IPS-20b (cell line): ENCODE data around the gene EPHA2.
"Not testable (repeated sequence)": the region's sequence is repeated elsewhere in the genome, so short reads cannot be mapped to it uniquely, and the experiment has no call there.

Experiments
- H3K27ac ChIP-seq: one replicate; pipeline ENCODE4 v1.5.1; 2013; ENCODE audit warnings: low read length
- H3K27me3 ChIP-seq: 2 replicates; pipeline ENCODE4 v1.6.1; 2013; ENCODE audit warnings: mild to moderate bottlenecking, low read length, inconsistent platforms; ENCODE audit not compliant: insufficient read depth
- H3K36me3 ChIP-seq: 2 replicates; pipeline ENCODE4 v1.6.1; 2013; ENCODE audit warnings: low read depth, mild to moderate bottlenecking, inconsistent platforms, low read length, moderate library complexity; ENCODE audit not compliant: insufficient read depth
- H3K4me1 ChIP-seq: 2 replicates; pipeline ENCODE4 v1.6.1; 2013; ENCODE audit warnings: mild to moderate bottlenecking, control low read depth, inconsistent platforms, low read length, moderate library complexity; ENCODE audit not compliant: insufficient read depth
- H3K4me3 ChIP-seq: 2 replicates; pipeline ENCODE4 v1.5.1; 2013; ENCODE audit warnings: mild to moderate bottlenecking, low read length, inconsistent platforms
- H3K9ac ChIP-seq: 2 replicates; pipeline ENCODE4 v1.6.1; 2013; ENCODE audit warnings: low read depth, mild to moderate bottlenecking, inconsistent platforms, low read length, moderate library complexity
- H3K9me3 ChIP-seq: 2 replicates; pipeline ENCODE4 v1.6.1; 2013; ENCODE audit warnings: mild to moderate bottlenecking, low read depth, low read length, inconsistent platforms; ENCODE audit not compliant: insufficient read depth

Gene EPHA2

DNA sequence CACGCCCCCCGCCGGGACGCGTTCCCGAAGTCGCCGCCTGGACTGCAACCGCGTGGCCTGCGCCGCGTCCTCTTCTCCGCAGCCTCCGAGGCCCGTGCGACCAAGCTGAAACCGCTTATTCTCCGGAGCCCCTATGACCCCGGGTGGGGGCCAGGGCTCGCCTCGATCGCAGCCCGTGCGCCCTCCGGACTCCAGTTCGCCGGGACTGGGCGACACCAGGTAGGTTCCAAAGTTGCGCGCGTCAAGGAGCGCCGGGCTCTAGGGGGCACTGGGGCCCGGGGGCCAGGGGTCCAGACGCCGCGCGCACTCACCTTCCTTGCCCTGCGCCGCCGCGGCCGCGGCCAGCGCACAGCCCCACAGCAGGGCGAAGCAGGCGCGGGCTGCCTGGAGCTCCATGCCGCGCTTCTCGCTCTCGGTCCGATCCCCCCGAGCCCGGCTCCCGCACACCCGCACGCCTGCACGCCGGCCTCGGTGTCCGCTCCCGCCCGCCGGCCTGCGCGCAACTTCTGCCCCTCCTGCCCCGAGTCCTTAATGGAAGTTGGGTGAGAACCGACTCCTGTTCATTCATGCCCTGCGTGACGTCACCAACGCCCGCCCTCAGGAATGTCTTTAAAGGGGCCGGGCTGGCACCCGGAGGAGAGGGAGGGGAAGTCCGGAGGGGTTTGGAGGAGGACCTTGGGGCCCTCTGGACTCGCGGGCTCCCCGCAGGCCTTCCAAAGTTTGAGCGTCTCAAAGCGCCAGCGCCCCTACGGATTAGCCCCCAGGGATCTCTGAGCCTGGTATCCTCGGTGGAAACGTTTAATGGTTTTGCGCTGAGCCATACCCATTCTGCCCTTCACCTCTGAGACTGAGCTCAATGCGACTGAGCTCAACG lies at the start of gene EPHA2:
Gene EPHA2, minus strand, starts transcription at position 533 of the 874 bp plus-strand sequence. Its CDS starts 137 bp downstream, at position 396.
- no peak within 1 kb of the TSS for H3K27ac ChIP-seq
- H3K9ac ChIP-seq: peak within 1 kb of the TSS; percentile 78; the same call in 1 of the 2 replicates
- H3K4me1 ChIP-seq: peaks cover 30% of the 10 kb centered on the region
- H3K27me3 ChIP-seq: peaks cover 38% of the 10 kb centered on the region
- no peaks in the 10 kb centered on the region for H3K9me3 ChIP-seq
- H3K36me3 ChIP-seq: peaks cover 2% of the 10 kb centered on the region; the same call in 1 of the 2 replicates
- peak within 1 kb of the TSS; percentile 83 for H3K4me3 ChIP-seq

DNA sequence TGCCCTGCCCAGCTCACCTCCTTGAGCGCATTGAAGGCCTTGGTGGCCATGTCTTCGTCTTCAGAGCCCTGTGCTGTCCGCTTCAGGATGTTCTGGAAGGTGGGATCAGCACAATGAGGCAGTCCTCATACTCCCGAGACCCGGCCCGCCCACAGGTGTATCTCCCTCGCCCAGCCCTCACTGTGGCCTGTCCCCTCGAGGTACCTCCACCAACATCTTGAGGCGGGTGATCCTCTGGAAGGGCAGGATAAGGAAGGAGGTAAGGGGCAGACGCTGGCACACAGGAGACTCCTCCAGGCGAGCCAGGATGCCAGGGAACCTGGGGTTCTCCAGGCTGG lies 49.4 kb upstream of the EPHA2 start:
- no peak overlapping the region for H3K9ac ChIP-seq
- H3K9me3 ChIP-seq: no peaks in the 10 kb centered on the region
- peaks cover 24% of the 10 kb centered on the region for H3K36me3 ChIP-seq
- H3K27ac ChIP-seq: no peak overlapping the region
- no peaks in the 10 kb centered on the region; the same call in 1 of the 2 replicates for H3K4me1 ChIP-seq
- no peaks in the 10 kb centered on the region; the same call in none of the 2 replicates for H3K27me3 ChIP-seq
- H3K4me3 ChIP-seq: no peak overlapping the region

GRCh38 chr1:16204634-16205333 lies 48.9 kb upstream of the EPHA2 start:
- Histone ChIP-seq H3K27ac (no peak overlapping the region), H3K4me3 (no peak overlapping the region), H3K9ac (no peak overlapping the region), H3K9me3 (no peaks in the 10 kb centered on the region), H3K27me3 (no peaks in the 10 kb centered on the region; the same call in none of the 2 replicates), H3K4me1 (no peaks in the 10 kb centered on the region; the same call in 1 of the 2 replicates), H3K36me3 (peaks cover 24% of the 10 kb centered on the region)

DNA sequence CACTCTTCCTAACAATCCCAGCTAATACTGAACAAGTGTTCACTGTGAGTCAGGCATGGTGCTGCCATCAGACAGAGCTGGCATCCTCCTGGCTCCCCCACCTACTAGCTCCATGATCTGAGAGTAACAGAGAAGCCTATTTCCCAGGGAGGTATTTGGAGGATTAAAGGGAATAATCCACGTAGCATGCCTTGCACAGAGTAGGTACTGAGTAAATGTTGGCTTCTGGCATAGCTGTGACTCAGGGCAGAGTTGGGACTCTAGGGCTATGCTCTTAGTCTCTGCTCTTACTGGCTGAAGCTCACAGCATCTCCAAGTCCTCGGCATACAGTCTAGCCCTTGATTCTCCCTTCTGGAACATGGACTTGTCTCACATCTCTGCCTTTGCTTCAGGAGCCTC lies 48.3 kb upstream of the EPHA2 start:
- Histone ChIP-seq H3K9ac (no peak overlapping the region), H3K27ac (no peak overlapping the region), H3K9me3 (no peaks in the 10 kb centered on the region), H3K4me1 (no peaks in the 10 kb centered on the region; the same call in 1 of the 2 replicates), H3K36me3 (peaks cover 24% of the 10 kb centered on the region), H3K4me3 (no peak overlapping the region), H3K27me3 (no peaks in the 10 kb centered on the region; the same call in none of the 2 replicates)

DNA sequence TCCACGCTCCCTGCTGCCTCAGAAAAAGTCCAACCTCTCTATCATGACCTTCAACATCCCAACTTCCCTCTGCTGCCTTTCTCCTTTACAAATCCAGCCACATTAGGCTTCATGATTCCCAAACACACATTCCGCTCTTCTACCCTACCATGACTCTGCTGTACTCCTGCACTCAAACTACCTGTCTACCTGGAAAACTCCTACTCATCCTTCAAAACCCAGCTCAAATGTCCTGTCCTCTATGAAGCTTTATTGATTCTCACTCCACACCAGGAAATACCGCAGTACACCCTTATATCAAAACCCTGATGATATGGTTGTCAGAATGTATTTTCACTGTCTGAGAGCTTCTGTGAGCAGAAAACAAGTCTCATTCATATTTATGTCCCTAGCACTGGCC lies 47.7 kb upstream of the EPHA2 start:
- H3K9ac ChIP-seq: no peak overlapping the region
- H3K27me3 ChIP-seq: no peaks in the 10 kb centered on the region; the same call in 1 of the 2 replicates
- H3K9me3 ChIP-seq: no peaks in the 10 kb centered on the region
- no peaks in the 10 kb centered on the region; the same call in 1 of the 2 replicates for H3K4me1 ChIP-seq
- no peak overlapping the region for H3K27ac ChIP-seq
- H3K4me3 ChIP-seq: no peak overlapping the region
- H3K36me3 ChIP-seq: peaks cover 24% of the 10 kb centered on the region

DNA sequence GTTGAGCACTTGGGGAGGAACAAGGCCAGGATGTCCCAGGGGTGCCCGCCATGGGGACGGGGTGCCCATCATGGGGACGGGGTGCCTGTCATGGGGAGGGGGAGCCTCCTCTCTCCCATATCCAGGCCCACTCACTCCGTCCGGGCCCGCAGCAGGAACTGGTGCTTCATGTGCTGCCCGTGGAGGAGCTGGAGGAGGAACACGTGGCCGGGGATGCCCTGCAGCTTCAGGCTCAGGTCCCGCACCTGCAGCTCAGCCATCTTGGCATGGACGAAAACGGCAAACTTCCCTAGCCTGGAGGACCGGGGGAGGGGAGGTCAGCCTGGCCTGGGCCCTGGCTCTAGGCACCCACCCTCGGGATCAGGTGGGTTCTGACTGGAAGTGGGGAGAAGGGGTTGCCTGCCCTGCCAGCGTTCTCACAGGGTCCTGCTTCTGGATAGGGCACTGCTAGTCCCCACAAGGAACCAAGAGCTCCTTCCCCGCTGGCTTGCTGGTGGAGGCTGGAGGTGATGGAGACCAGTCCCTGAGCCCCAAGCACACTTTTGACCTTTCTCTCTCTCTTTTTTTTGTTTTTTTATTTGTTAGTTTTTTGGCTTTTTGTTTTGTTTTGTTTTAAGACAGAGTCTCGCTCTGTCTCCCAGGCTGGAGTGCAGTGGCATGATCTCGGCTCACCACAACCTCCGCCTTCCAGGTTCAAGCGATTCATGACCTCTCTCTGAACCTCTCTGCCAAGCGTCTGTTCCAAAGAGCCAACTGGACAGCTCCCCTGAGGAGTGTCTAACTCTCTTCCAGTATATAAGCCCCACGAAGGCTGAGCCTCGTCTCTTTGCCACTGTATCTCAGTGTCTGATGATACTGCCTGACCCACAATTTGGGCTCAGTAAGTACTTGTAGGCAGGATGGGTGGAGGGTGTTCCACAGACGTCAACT lies 46.7 kb upstream of the EPHA2 start:
- no peak overlapping the region for H3K9ac ChIP-seq

GRCh38 chr1:16199700-16200099 lies 43.8 kb upstream of the EPHA2 start:
- Histone ChIP-seq H3K9ac (no peak overlapping the region), H3K36me3 (peaks cover 22% of the 10 kb centered on the region), H3K4me3 (no peak overlapping the region), H3K4me1 (no peaks in the 10 kb centered on the region), H3K27me3 (no peaks in the 10 kb centered on the region), H3K9me3 (no peaks in the 10 kb centered on the region), H3K27ac (no peak overlapping the region)

More for the DNA sequence above, 46.7 kb upstream of the EPHA2 start:
- Histone ChIP-seq H3K36me3 (peaks cover 24% of the 10 kb centered on the region), H3K4me3 (no peak overlapping the region), H3K27ac (no peak overlapping the region), H3K9me3 (no peaks in the 10 kb centered on the region), H3K27me3 (no peaks in the 10 kb centered on the region; the same call in 1 of the 2 replicates), H3K4me1 (no peaks in the 10 kb centered on the region; the same call in 1 of the 2 replicates)

GRCh38 chr1:16199157-16199501 lies 43.3 kb upstream of the EPHA2 start:
- Histone ChIP-seq H3K9ac (no peak overlapping the region), H3K36me3 (peaks cover 16% of the 10 kb centered on the region), H3K4me3 (no peak overlapping the region), H3K27ac (no peak overlapping the region), H3K4me1 (no peaks in the 10 kb centered on the region), H3K9me3 (no peaks in the 10 kb centered on the region), H3K27me3 (no peaks in the 10 kb centered on the region)

GRCh38 chr1:16198444-16199156 lies 42.7 kb upstream of the EPHA2 start:
- no peaks in the 10 kb centered on the region for H3K9me3 ChIP-seq
- H3K36me3 ChIP-seq: peaks cover 11% of the 10 kb centered on the region
- H3K4me1 ChIP-seq: no peaks in the 10 kb centered on the region
- H3K4me3 ChIP-seq: no peak overlapping the region
- H3K9ac ChIP-seq: no peak overlapping the region
- no peaks in the 10 kb centered on the region for H3K27me3 ChIP-seq
- H3K27ac ChIP-seq: no peak overlapping the region

GRCh38 chr1:16196874-16197273 lies 41.0 kb upstream of the EPHA2 start:
- Histone ChIP-seq H3K4me3 (no peak overlapping the region), H3K27ac (no peak overlapping the region), H3K36me3 (no peaks in the 10 kb centered on the region), H3K4me1 (no peaks in the 10 kb centered on the region), H3K9me3 (no peaks in the 10 kb centered on the region), H3K9ac (no peak overlapping the region), H3K27me3 (no peaks in the 10 kb centered on the region)

DNA sequence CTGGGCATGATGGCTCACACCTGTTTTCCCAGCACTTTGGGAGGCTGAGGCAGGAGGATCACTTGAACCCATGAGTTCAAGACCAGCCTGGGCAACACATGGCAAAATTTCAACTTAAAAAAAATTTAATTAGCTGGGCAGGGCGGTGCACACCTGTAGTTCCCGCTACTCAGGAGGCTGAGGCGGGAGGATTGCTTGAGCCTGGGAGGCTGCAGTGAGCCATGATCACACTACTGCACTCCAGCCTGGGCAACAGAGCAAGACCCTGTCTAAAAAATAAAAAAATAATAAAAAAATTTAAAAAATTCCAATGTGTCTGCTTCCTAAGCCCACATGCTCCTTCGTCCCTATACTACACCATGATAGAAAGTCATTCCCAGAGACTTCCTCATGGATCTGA lies 40.3 kb upstream of the EPHA2 start:
- not testable (repeated sequence) for H3K4me3 ChIP-seq, H3K36me3 ChIP-seq, H3K9me3 ChIP-seq, H3K4me1 ChIP-seq, H3K27ac ChIP-seq, H3K27me3 ChIP-seq, H3K9ac ChIP-seq
